Measurements from ENCODE around the gene CMTM3.
"Not testable (repeated sequence)": the region's sequence is repeated elsewhere in the genome, so short reads cannot be mapped to it uniquely, and the experiment has no call there.

Gene CMTM3

GRCh38 chr16:66592814-66593213 is 11.7 kb upstream of the CMTM3 start:
- no peak for DNase-seq (ENCODE audit: low spot score)
- H3K4me3 Mint-ChIP-seq = no peak overlapping the region
- H3K4me1 Mint-ChIP-seq (ENCODE audit: low read depth) = peaks cover 48% of the 10 kb centered on the region
- no peaks in the 10 kb centered on the region for H3K27me3 Mint-ChIP-seq (ENCODE audit: low read depth)
- no peak overlapping the region for H3K27ac Mint-ChIP-seq
- no peaks in the 10 kb centered on the region for H3K36me3 Mint-ChIP-seq (ENCODE audit: low read depth)
- H3K9me3 Mint-ChIP-seq = no peaks in the 10 kb centered on the region

GRCh38 chr16:66594739-66595138 is 9.8 kb upstream of the CMTM3 start:
- Mint-ChIP-seq H3K27ac (no peak overlapping the region), H3K27me3 (ENCODE audit: low read depth) (no peaks in the 10 kb centered on the region), H3K9me3 (no peaks in the 10 kb centered on the region)

GRCh38 chr16:66596559-66596958 is 7.9 kb upstream of the CMTM3 start:
- Mint-ChIP-seq H3K4me1 (ENCODE audit: low read depth) (peaks cover 44% of the 10 kb centered on the region), H3K27ac (peak overlapping the region; percentile 93)
- not testable (repeated sequence) for H3K9me3 Mint-ChIP-seq; DNase-seq (ENCODE audit: low spot score); H3K27me3 Mint-ChIP-seq (ENCODE audit: low read depth); H3K36me3 Mint-ChIP-seq (ENCODE audit: low read depth); H3K4me3 Mint-ChIP-seq

More at GRCh38 chr16:66594739-66595138, 9.8 kb upstream of the CMTM3 start:
- Mint-ChIP-seq H3K4me1 (ENCODE audit: low read depth) (peaks cover 48% of the 10 kb centered on the region), H3K4me3 (no peak overlapping the region), H3K36me3 (ENCODE audit: low read depth) (no peaks in the 10 kb centered on the region)
- DNase-seq (ENCODE audit: low spot score) = no peak

GRCh38 chr16:66596986-66597848 is 7.3 kb upstream of the CMTM3 start:
- peak overlapping the region; percentile 61 for H3K4me3 Mint-ChIP-seq
- H3K27ac Mint-ChIP-seq = peak overlapping the region; percentile 93

GRCh38 chr16:66598111-66598510 is 6.4 kb upstream of the CMTM3 start:
- Mint-ChIP-seq H3K9me3 (peaks cover 8% of the 10 kb centered on the region), H3K4me1 (ENCODE audit: low read depth) (peaks cover 45% of the 10 kb centered on the region), H3K36me3 (ENCODE audit: low read depth) (peaks cover 8% of the 10 kb centered on the region), H3K4me3 (peak overlapping the region; percentile 54), H3K27me3 (ENCODE audit: low read depth) (no peaks in the 10 kb centered on the region), H3K27ac (peak overlapping the region; percentile 93)
- no peak for DNase-seq (ENCODE audit: low spot score)

More at GRCh38 chr16:66596986-66597848, 7.3 kb upstream of the CMTM3 start:
- Mint-ChIP-seq H3K36me3 (ENCODE audit: low read depth) (peaks cover 8% of the 10 kb centered on the region), H3K4me1 (ENCODE audit: low read depth) (peaks cover 41% of the 10 kb centered on the region), H3K9me3 (peaks cover 8% of the 10 kb centered on the region), H3K27me3 (ENCODE audit: low read depth) (no peaks in the 10 kb centered on the region)
- DNase-seq (ENCODE audit: low spot score) = peak; percentile 19

GRCh38 chr16:66599726-66600125 is 4.8 kb upstream of the CMTM3 start:
- peaks cover 50% of the 10 kb centered on the region for H3K4me1 Mint-ChIP-seq (ENCODE audit: low read depth)
- H3K27me3 Mint-ChIP-seq (ENCODE audit: low read depth) = no peaks in the 10 kb centered on the region
- peaks cover 13% of the 10 kb centered on the region for H3K36me3 Mint-ChIP-seq (ENCODE audit: low read depth)
- no peak for DNase-seq (ENCODE audit: low spot score)
- H3K9me3 Mint-ChIP-seq = peaks cover 8% of the 10 kb centered on the region
- H3K4me3 Mint-ChIP-seq = peak overlapping the region; percentile 31
- peak overlapping the region; percentile 62 for H3K27ac Mint-ChIP-seq

- Mint-ChIP-seq H3K36me3 (ENCODE audit: low read depth) (peaks cover 13% of the 10 kb centered on the region), H3K9me3 (peaks cover 8% of the 10 kb centered on the region), H3K4me3 (no peak overlapping the region), H3K4me1 (ENCODE audit: low read depth) (peaks cover 45% of the 10 kb centered on the region), H3K27ac (no peak overlapping the region), H3K27me3 (ENCODE audit: low read depth) (no peaks in the 10 kb centered on the region)
- DNase-seq (ENCODE audit: low spot score) = no peak
Observed at GRCh38 chr16:66600477-66600876, 4.0 kb upstream of the CMTM3 start.

- peaks cover 49% of the 10 kb centered on the region for H3K4me1 Mint-ChIP-seq (ENCODE audit: low read depth)
- H3K27me3 Mint-ChIP-seq (ENCODE audit: low read depth) = no peaks in the 10 kb centered on the region
- H3K9me3 Mint-ChIP-seq = peaks cover 8% of the 10 kb centered on the region
- no peak for DNase-seq (ENCODE audit: low spot score)
- peaks cover 18% of the 10 kb centered on the region for H3K36me3 Mint-ChIP-seq (ENCODE audit: low read depth)
- H3K27ac Mint-ChIP-seq = no peak overlapping the region
- no peak overlapping the region for H3K4me3 Mint-ChIP-seq
Observed at GRCh38 chr16:66601471-66601870, 3.0 kb upstream of the CMTM3 start.

GRCh38 chr16:66603537-66604375 is 748 bp upstream of the CMTM3 start:
- H3K27me3 Mint-ChIP-seq (ENCODE audit: low read depth) = no peaks in the 10 kb centered on the region
- H3K36me3 Mint-ChIP-seq (ENCODE audit: low read depth) = peaks cover 29% of the 10 kb centered on the region
- peak overlapping the region; percentile 97 for H3K4me3 Mint-ChIP-seq
- peaks cover 47% of the 10 kb centered on the region for H3K4me1 Mint-ChIP-seq (ENCODE audit: low read depth)
- H3K27ac Mint-ChIP-seq = peak overlapping the region; percentile 98
- DNase-seq (ENCODE audit: low spot score) = peak; percentile 80
- peaks cover 8% of the 10 kb centered on the region for H3K9me3 Mint-ChIP-seq

GRCh38 chr16:66605177-66605978 is 874 bp downstream of the CMTM3 start:
- peaks cover 40% of the 10 kb centered on the region for H3K4me1 Mint-ChIP-seq (ENCODE audit: low read depth)
- DNase-seq (ENCODE audit: low spot score) = peak; percentile 52

GRCh38 chr16:66605979-66606751 is 1.7 kb downstream of the CMTM3 start:
- H3K36me3 Mint-ChIP-seq (ENCODE audit: low read depth) = peaks cover 37% of the 10 kb centered on the region
- peak overlapping the region; percentile 85 for H3K4me3 Mint-ChIP-seq
- peaks cover 34% of the 10 kb centered on the region for H3K4me1 Mint-ChIP-seq (ENCODE audit: low read depth)
- H3K27me3 Mint-ChIP-seq (ENCODE audit: low read depth) = no peaks in the 10 kb centered on the region
- peak overlapping the region; percentile 83 for H3K27ac Mint-ChIP-seq
- DNase-seq (ENCODE audit: low spot score) = peak; percentile 17
- peaks cover under 1% of the 10 kb centered on the region for H3K9me3 Mint-ChIP-seq

More at GRCh38 chr16:66605177-66605978, 874 bp downstream of the CMTM3 start:
- H3K9me3 Mint-ChIP-seq = peaks cover 8% of the 10 kb centered on the region
- H3K27ac Mint-ChIP-seq = peak overlapping the region; percentile 83
- peaks cover 38% of the 10 kb centered on the region for H3K36me3 Mint-ChIP-seq (ENCODE audit: low read depth)
- H3K27me3 Mint-ChIP-seq (ENCODE audit: low read depth) = no peaks in the 10 kb centered on the region
- H3K4me3 Mint-ChIP-seq = peak overlapping the region; percentile 85

GRCh38 chr16:66608241-66609138 is 4.0 kb downstream of the CMTM3 start:
- Mint-ChIP-seq H3K9me3 (no peaks in the 10 kb centered on the region), H3K4me1 (ENCODE audit: low read depth) (peaks cover 29% of the 10 kb centered on the region), H3K4me3 (peak overlapping the region; percentile 60), H3K27me3 (ENCODE audit: low read depth) (no peaks in the 10 kb centered on the region), H3K27ac (peak overlapping the region; percentile 67), H3K36me3 (ENCODE audit: low read depth) (peaks cover 52% of the 10 kb centered on the region)
- peak; percentile 79 for DNase-seq (ENCODE audit: low spot score)
